SKM-1 treated with dmso at 0.1 percent for 144 hours (cell line): ENCODE measurements around the gene PPIE.
"Not testable (repeated sequence)": the region's sequence is repeated elsewhere in the genome, so short reads cannot be mapped to it uniquely, and the experiment has no call there.

Source experiments
- DNase-seq: peaks from one replicate; lab custom pipeline; 2025; ENCODE audit not compliant: unreplicated experiment; lab: John Stamatoyannopoulos, UW

PPIE gene

GRCh38 chr1:39776886-39777285 lies 38.2 kb downstream of the PPIE start:
- DNase-seq, result no peak

GRCh38 chr1:39777306-39777705 lies 38.6 kb downstream of the PPIE start:
- no peak for DNase-seq

GRCh38 chr1:39777896-39778295 lies 39.2 kb downstream of the PPIE start:
- DNase-seq, result not testable (repeated sequence)

GRCh38 chr1:39778463-39779099 lies 39.9 kb downstream of the PPIE start:
- DNase-seq, result not testable (repeated sequence)

- DNase-seq, result no peak
Observed at GRCh38 chr1:39779137-39779536, 40.5 kb downstream of the PPIE start.

GRCh38 chr1:39779821-39780220 lies 41.1 kb downstream of the PPIE start:
- no peak for DNase-seq

GRCh38 chr1:39781349-39781715 lies 42.6 kb downstream of the PPIE start:
- DNase-seq, result no peak

- no peak for DNase-seq
Observed at GRCh38 chr1:39782103-39782502, 43.4 kb downstream of the PPIE start.

GRCh38 chr1:39782685-39783084 lies 44.0 kb downstream of the PPIE start:
- not testable (repeated sequence) for DNase-seq

- DNase-seq, result not testable (repeated sequence)
Observed at GRCh38 chr1:39786303-39787107, 47.8 kb downstream of the PPIE start.

GRCh38 chr1:39787108-39787375 lies 48.4 kb downstream of the PPIE start:
- not testable (repeated sequence) for DNase-seq

- no peak for DNase-seq
Observed at GRCh38 chr1:39787468-39787867, 48.8 kb downstream of the PPIE start.

- DNase-seq, result not testable (repeated sequence)
Observed at GRCh38 chr1:39787964-39788363, 49.3 kb downstream of the PPIE start.

GRCh38 chr1:39788426-39788757 lies 49.7 kb downstream of the PPIE start:
- DNase-seq, result no peak

- DNase-seq, result peak; percentile 53
Observed at GRCh38 chr1:39788758-39789570, 50.3 kb downstream of the PPIE start, which contains the start of gene BMP8B. TSS of gene BMP8B (minus strand) at chr1:39788865. CDS start at chr1:39788485, 380 bp downstream.

- DNase-seq, result no peak
Observed at GRCh38 chr1:39789571-39790110, 51.0 kb downstream of the PPIE start.

- DNase-seq, result no peak
Observed at GRCh38 chr1:39791838-39792237, 53.2 kb downstream of the PPIE start.

GRCh38 chr1:39795651-39796050 lies 57.0 kb downstream of the PPIE start:
- DNase-seq, result no peak

- not testable (repeated sequence) for DNase-seq
Observed at GRCh38 chr1:39798859-39799769, 60.4 kb downstream of the PPIE start.

- DNase-seq, result peak; percentile 19
Observed at GRCh38 chr1:39799770-39800470, 61.2 kb downstream of the PPIE start.
